K562 (cell line): ENCODE results near the gene NTN1. TPM values are rescaled to one million over a fixed set of nuclear protein-coding genes. Genes with fewer than 3 reads are reported as not detected.
A peak's percentile ranks its signal among the peaks of the same experiment; 100 is the strongest.

ENCODE experiments used
- ATF3 ChIP-seq, 2 experiments: fragments of 450-650 bp in 1 of 2; sonication (generic) in 1 of 2; formaldehyde crosslinking in 1 of 2; IDR thresholded peaks in 1 of 2; conservative IDR thresholded peaks in 1 of 2; 2 replicates each; pipeline versions ENCODE4 v1.6.1 to v1.8.1; 2016 to 2023; ENCODE audit warnings: mild to moderate bottlenecking in 2 of 2, moderate library complexity in 2 of 2, inconsistent platforms in 1 of 2, missing genetic modification reagents in 1 of 2
- CBX5 ChIP-seq: IDR thresholded peaks from 2 replicates; pipeline ENCODE4 v1.6.1; 2014; ENCODE audit warnings: low read depth, borderline replicate concordance
- FOXA3 ChIP-seq, 2 experiments: fragments of 450-650 bp in 1 of 2; sonication (generic) in 1 of 2; formaldehyde crosslinking; IDR thresholded peaks in 1 of 2; conservative IDR thresholded peaks in 1 of 2; 2 replicates each; pipeline versions ENCODE4 v1.4.0 to v1.8.0; 2020 to 2022; ENCODE audit warnings: mild to moderate bottlenecking in 2 of 2, missing genetic modification reagents in 1 of 2
- MGA ChIP-seq: fragments of 450-650 bp; IDR thresholded peaks from 2 replicates; pipeline ENCODE4 v1.6.1; 2016; ENCODE audit warnings: mild to moderate bottlenecking, moderate library complexity
- NCOA1 ChIP-seq: fragments of 450-650 bp; IDR thresholded peaks from 2 replicates; pipeline ENCODE4 v1.6.1; 2016; ENCODE audit warnings: low read depth
- NELFE ChIP-seq: IDR thresholded peaks from 2 replicates; pipeline ENCODE4 v1.6.1; 2011; ENCODE audit warnings: mild to moderate bottlenecking; ENCODE audit not compliant: insufficient read depth, insufficient read length
- NRF1 ChIP-seq, 2 experiments: fragments of 450-650 bp; IDR thresholded peaks in 1 of 2; conservative IDR thresholded peaks in 1 of 2; 2 replicates each; pipeline ENCODE4 v1.6.1; 2014; ENCODE audit warnings: mild to moderate bottlenecking in 2 of 2
- PHB ChIP-seq: fragments of 250-450 bp; sonication (Bioruptor Pico); IDR thresholded peaks from 2 replicates; pipeline ENCODE4 v1.5.0; 2021
- SIN3A ChIP-seq, 2 experiments: fragments of 150-350 bp in 1 of 2; IDR thresholded peaks; 2 replicates each; pipeline ENCODE4 v1.6.1; 2011 to 2016; ENCODE audit warnings: borderline replicate concordance in 2 of 2, low read depth in 2 of 2, low read length in 2 of 2, mild to moderate bottlenecking in 2 of 2, moderate library complexity in 2 of 2; ENCODE audit not compliant: control insufficient read depth in 1 of 2
- SIRT6 ChIP-seq: IDR thresholded peaks from one replicate; pipeline ENCODE4 v1.6.1; 2012; ENCODE audit warnings: low read depth, mild to moderate bottlenecking, control low read depth, inconsistent platforms, low read length, moderate library complexity
- TCF7 ChIP-seq: sonication (generic); IDR thresholded peaks from 2 replicates; pipeline ENCODE4 v1.6.1; 2016; ENCODE audit warnings: antibody characterized with exemption, borderline replicate concordance
- ZNF23 ChIP-seq: fragments of 250-450 bp; sonication (Bioruptor Pico); IDR thresholded peaks from 2 replicates; pipeline ENCODE4 v1.4.0; 2020; ENCODE audit warnings: mild to moderate bottlenecking
- ZNF584 ChIP-seq: fragments of 200-800 bp; sonication (Bioruptor generic); IDR thresholded peaks from 2 replicates; pipeline ENCODE4 v1.6.1; 2016; ENCODE audit warnings: low read depth, mild to moderate bottlenecking, missing genetic modification characterization, missing compliant biosample characterization
- ZNF778 ChIP-seq: fragments of 450-650 bp; formaldehyde crosslinking; IDR thresholded peaks from 2 replicates; pipeline ENCODE4 v1.4.0; 2020; ENCODE audit warnings: mild to moderate bottlenecking, moderate library complexity
- ZNF785 ChIP-seq: fragments of 250-450 bp; sonication (Bioruptor Pico); IDR thresholded peaks from 2 replicates; pipeline ENCODE4 v1.4.0; 2020; ENCODE audit warnings: mild to moderate bottlenecking
- polyA plus RNA-seq, 8 experiments: library from polyadenylated mRNA; depleted of rRNA in 4 of 8; stranded (reverse) in 5 of 8; unstranded in 3 of 8; fragments of >200 nt; fragmentation: Nextera tagmentation in 2 of 8; fragmentation: Illumina TruSeq in 1 of 8; extraction: Ambion mirVana in 2 of 8; extraction: Trizol in 1 of 8; gene quantifications; 2 replicates each; pipeline versions ENCODE4 v1.2.1 to v1.2.3, GENCODE V29; 2011 to 2014; ENCODE audit warnings: inconsistent platforms in 1 of 8, missing spikeins in 1 of 8
- total RNA-seq, 7 experiments: library from RNA; depleted of rRNA in 6 of 7; stranded (reverse); fragments of >200 nt in 6 of 7; fragmentation: Illumina TruSeq in 2 of 7; extraction: Trizol in 2 of 7; gene quantifications; 2 replicates each; pipeline versions ENCODE4 v1.2.1 to v1.2.3, GENCODE V29; 2011 to 2021; ENCODE audit warnings: low replicate concordance in 1 of 7

NTN1 gene
- total and polyA plus RNA-seq, 9 of the 15 experiments (the other 6 are each of a cell fraction or from before 2014, with no cell fraction given) = 0.02 TPM; not detected in 8

GRCh38 chr17:9239793-9240658, 218.7 kb downstream of the NTN1 start (continued):
- TF ChIP-seq ZNF584 (CRISPR knock-in tag) (no peak), ZNF23 (CRISPR knock-in tag) (no peak), MGA (peak; percentile 30; the same call in 1 of the 2 replicates), ZNF785 (CRISPR knock-in tag) (no peak), SIRT6 (no peak), SIN3A (IDR thresholded peaks at IDR 0.05; ENCODE audit: borderline replicate concordance in 2 of 2, control insufficient read depth in 1 of 2, low read depth in 2 of 2, low read length in 2 of 2) (no peak), PHB (CRISPR knock-in tag) (no peak), NCOA1 (no peak), FOXA3 (CRISPR knock-in tag; conservative IDR thresholded peaks at IDR 0.05 in 1 of 2, IDR thresholded peaks at IDR 0.05 in 1 of 2) (no peak), NRF1 (conservative IDR thresholded peaks at IDR 0.05 in 1 of 2, IDR thresholded peaks at IDR 0.05 in 1 of 2) (peak; percentile 49 to 63), ZNF778 (CRISPR knock-in tag) (no peak), TCF7 (no peak), NELFE (no peak), ATF3 (IDR thresholded peaks at IDR 0.05) (no peak), ATF3 (CRISPR knock-in tag; conservative IDR thresholded peaks at IDR 0.05) (no peak), CBX5 (no peak)
